Stimulated activated CD8-positive, alpha-beta memory T cell treated with anti-CD3 and anti-CD28 coated beads, Interleukin-7, amount 100 ng/mL, for 48 hours (primary cell): ENCODE data around the gene ZSWIM4.
"Not testable (repeated sequence)": the region's sequence is repeated elsewhere in the genome, so short reads cannot be mapped to it uniquely, and the experiment has no call there.

Experiments
- DNase-seq, 2 donors: peaks; one replicate each; pipeline ENCODE4 v3.0.0-alpha.2; 2020; ENCODE audit warnings: low read depth in 1 of 2; ENCODE audit errors: extremely low read depth in 1 of 2

ZSWIM4 gene

GRCh38 chr19:13794757-13795589 lies at the start of gene ZSWIM4:
Gene ZSWIM4 (plus strand): TSS chr19:13795443. CDS start chr19:13795649, 206 bp downstream.
- DNase-seq: peak; percentile 92 to 97

DNA sequence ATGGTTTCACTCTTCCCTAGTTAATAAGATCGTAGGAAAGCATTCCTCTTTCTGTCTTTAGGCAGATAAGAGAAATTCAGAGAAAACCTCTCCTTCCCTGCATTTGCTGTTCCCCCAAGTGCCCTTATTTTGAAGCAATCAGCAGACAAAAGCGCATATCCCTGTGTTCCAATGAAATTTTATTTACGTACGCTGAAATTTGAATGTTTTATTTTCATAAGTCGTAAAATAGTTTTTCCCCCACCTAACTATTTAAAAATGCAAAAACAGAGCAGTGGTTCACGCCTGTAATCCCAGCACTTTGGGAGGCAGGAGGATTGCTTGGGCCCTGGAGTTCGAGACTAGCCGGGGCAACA lies 48.2 kb upstream of the ZSWIM4 start:
- DNase-seq: no peak

DNA sequence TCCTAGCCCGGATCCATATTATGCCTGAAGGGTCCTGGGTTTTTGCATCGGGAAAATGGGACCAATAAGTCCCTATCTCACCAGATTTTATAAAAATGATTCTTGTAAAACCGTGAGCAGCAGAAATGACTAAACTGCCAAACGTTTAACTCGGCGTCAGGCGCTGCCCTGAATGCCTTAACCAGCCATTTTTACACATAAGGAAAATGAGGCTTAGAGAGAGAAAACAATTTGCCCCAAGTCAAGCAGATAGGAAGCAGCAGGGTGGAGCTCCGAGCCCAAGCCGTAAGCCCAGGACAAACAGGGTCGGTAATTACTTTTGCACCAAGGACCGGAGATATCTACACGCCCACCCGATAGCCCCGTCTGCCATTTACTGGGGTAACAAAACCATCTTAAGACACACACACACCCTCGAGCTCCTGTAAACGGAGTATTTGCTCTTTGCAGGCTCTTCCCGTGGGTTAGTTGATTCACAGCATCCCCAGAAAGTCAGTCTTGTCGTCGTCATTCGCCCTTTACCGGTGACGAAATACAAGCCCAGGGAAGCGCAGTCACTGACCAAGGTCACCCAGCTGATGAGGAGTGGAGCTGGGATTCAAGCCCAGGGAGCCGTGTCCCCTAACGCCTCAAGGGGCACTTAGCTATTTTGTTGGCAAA lies 46.9 kb upstream of the ZSWIM4 start:
- no peak for DNase-seq

DNA sequence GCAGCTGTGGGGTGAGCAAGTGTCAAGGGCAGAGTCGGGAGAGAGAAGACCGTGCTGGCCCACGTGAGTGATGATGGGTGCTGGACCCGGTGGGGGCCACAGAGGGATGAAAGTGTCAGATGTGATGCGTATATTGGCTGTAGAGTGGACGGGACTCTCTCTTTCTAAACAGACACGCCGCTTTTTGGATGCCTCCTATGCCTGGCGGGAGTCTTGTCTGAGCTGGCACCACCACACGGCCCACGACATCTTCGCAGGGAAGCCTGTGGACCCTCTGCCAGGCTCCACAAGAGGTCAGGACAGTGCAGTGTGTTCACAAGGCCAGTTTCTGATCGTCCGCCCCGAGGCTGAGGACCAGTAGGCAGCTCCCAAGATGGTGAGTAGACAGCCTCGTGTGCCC lies 43.8 kb upstream of the ZSWIM4 start:
- no peak for DNase-seq

DNA sequence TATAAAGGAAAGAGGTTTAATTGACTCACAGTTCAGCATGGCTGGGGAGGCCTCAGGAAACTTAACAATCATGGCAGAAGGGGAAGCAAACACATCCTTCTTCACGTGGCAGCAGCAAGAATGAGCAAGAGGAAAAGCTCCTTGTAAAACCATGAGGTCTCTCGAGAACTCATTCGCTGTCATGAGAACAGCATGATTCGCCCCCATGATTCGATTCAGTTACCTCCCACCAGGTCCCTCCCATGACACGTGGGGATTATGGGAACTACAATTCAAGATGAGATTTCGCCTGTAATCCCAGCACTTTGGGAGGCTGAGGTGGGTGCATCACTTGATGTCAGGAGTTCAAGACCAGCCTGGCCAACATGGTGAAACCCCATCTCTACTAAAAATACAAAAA lies 41.6 kb upstream of the ZSWIM4 start:
- DNase-seq: not testable (repeated sequence)

DNA sequence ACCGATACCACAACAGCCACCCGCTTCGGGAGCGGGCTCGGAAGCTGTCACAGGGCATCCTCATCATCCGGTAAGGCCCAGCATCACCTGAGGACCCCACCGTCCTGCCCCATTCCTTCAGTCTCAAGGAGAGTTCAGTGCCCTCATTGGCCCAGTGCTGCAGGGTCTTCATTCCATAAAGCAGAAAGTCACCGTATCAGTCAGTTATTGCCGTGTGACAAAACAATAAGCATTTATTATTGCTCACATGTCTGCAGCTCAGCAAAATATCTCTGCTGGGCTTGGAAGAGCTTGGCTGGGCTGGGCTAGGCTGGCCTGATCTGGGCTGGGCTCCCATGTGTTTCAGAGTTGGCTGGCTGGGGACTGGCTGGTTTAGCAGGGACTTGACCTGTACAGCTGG lies 39.0 kb upstream of the ZSWIM4 start:
- no peak for DNase-seq

GRCh38 chr19:13757805-13758772 lies 37.2 kb upstream of the ZSWIM4 start:
- DNase-seq: no peak

- no peak for DNase-seq
These were observed 36.4 kb upstream of the ZSWIM4 start for GRCh38 chr19:13758795-13759194.

DNA sequence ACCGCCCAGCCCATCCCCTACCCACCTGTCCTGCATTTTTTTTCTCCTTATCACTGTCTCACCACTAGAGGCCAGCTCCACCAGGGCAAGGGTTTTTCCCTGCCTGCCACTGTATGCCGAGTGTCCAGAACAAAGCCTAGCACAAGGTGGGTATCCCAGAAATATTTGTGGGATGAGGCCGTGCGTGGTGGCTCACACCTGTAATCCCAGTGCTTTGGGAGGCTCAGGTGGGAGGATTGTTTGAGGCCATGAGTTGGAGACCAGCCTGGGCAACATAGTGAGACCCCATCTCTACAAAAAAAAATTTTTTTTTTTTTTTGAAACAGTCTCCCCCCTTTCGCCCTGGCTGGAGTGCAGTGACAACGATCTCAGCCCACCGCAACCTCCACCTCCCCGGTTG lies 33.8 kb upstream of the ZSWIM4 start:
- no peak for DNase-seq

DNA sequence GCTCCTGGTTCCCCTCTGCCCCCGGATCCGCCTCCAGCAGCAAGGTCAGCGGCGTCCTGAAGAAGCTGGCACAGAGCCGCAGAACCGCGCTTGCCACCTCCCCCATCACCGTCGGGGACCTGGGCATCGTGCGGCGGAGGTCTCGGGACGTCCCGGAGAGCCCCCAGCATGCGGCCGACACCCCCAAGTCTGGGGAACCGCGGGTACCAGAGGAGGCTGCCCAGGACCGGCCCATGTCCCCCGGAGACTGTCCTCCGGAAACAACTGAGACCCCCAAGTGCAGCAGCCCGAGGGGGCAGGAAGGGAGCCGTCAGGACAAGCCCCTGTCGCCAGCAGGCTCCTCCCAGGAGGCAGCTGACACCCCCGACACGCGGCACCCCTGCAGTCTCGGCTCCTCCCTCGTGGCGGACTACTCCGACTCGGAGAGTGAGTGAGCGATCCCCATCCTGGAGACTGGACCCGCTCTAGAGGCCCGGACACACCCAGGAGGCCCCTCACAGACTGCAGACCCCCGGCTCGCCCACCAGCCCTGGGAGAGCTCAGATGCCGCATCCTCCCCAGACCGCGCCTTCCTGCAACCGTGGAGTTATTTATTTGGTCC lies 32.5 kb upstream of the ZSWIM4 start:
- DNase-seq: no peak

- no peak for DNase-seq
These were observed 32.0 kb upstream of the ZSWIM4 start for GRCh38 chr19:13763265-13763664.

DNA sequence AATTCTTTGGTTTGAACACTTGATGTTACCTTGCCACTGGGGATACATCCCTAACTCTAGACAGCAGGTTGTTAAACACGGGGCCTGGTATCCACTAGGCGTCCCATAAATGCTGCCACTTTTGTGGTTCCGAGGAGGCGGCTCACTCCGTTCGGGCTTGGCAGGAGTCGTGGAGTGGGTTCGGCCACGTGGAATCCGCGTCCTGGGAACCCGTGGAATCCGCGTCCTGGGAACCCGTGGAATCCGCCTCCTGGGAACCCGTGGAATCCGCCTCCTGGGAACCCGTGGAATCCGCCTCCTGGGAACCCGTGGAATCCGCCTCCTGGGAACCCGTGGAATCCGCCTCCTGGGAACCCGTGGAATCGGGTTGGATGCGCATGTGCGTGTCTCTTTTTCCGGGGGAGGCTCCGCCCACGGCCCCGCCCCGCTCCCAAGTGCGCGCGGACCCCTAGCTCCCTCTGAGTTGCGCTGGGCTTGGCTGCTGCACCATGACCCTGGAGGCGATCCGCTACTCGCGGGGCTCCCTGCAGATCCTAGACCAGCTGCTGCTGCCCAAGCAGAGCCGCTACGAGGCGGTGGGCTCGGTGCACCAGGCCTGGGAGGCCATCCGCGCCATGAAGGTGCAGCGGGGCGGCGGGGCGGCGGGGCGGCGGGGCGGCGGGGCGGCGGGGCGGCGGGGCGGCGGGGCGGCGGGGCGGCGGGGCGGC lies 31.0 kb upstream of the ZSWIM4 start, which contains the start of gene MRI1:
Gene MRI1 (plus strand): TSS at position 422 of the 707 bp plus-strand sequence. CDS start 67 bp downstream, at position 489.
- peak in 1 of 2 donors; percentile 58 for DNase-seq

DNA sequence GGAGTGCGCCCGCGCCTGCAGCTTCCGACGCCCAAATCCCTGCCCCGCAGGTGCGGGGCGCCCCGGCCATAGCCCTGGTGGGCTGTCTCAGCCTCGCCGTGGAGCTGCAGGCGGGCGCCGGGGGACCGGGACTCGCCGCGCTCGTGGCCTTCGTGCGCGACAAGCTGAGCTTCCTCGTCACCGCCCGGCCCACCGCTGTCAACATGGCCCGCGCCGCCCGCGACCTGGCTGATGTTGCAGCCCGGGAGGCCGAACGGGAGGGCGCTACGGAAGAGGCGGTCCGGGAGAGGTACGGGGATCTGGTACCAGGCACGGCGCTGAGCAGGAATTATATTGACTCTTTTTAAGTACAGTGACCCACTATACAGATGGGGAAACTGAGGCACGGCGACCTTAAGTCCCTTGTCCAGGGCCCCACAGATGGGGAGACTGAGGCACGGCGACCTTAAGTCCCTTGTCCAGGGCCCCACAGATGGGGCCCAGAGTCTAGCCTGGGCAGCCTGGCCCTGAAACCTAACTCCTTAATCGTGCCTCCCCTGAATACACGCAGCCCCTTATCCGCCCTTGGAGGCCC lies 30.3 kb upstream of the ZSWIM4 start:
- DNase-seq: no peak

- DNase-seq: no peak
These were observed 29.7 kb upstream of the ZSWIM4 start for GRCh38 chr19:13765395-13766094.

DNA sequence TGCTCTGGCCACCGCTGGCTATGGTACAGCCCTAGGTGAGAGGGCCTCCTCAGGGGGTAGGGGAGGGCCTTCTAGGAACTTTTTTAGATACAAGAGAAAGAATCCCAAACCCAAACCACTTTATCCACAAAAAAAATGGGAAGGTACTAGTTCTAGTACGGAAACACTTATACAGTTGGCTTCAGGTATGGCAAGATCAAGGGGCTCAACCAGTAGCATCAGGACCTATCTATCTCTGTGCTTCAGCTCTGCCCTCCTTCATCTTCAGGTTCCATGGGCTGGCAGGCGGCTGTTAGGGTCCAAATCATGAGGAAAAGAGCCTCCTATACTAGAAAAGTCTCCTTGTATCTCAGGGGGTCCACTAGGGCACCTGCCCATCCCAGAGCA lies 29.2 kb upstream of the ZSWIM4 start:
- no peak for DNase-seq

- no peak for DNase-seq
These were observed 26.7 kb upstream of the ZSWIM4 start for GRCh38 chr19:13768510-13768909.

DNA sequence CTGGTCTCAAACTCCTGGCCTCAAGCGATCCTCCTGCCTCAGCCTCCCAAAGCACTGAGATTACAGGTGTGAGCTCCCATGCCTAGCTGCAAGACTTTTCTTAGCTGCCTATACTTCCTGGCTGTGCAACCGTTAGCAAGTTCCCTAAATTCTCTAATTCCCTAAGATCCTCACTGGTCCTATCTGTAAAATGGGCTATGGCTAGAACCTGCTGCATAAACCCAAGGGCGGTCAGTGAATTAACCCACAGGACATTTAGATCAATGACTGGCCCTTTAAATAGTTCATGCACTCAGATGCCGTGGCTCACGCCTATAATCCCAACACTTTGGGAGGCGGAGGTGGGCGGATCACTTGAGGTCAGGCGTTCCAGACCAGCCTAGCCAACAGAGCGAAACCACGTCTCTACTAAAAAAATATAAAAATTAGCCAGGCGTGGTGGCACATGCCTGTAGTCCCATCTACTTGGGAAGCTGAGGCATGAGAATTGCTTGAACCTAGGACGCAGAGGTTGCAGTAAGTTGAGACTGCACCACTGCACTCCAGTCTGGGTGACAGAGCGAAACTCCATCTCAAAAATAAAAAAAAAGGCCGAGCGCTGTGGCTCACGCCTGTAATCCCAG lies 25.1 kb upstream of the ZSWIM4 start:
- DNase-seq: no peak
